Sigmoid colon (tissue), 7 donors: ENCODE data around the gene SLC1A2. TPM values are rescaled to one million over a fixed set of nuclear protein-coding genes. Genes with fewer than 3 reads are reported as not detected.
"Not testable (repeated sequence)": the region's sequence is repeated elsewhere in the genome, so short reads cannot be mapped to it uniquely, and the experiment has no call there.

Experiments used
- DNase-seq: peaks from one replicate; pipeline ENCODE4 v3.0.0-alpha.2; 2019
- H3K27ac ChIP-seq, 4 donors: fragments of 200-600 bp; sonication (generic); one replicate each; pipeline ENCODE4 v1.5.1; 2016 to 2019; ENCODE audit warnings: mild to moderate bottlenecking in 1 of 4
- H3K27me3 ChIP-seq, 3 donors: fragments of 200-600 bp; sonication (generic); one replicate each; pipeline ENCODE4 v1.5.1; 2019; ENCODE audit warnings: mild to moderate bottlenecking in 1 of 3
- H3K36me3 ChIP-seq, 4 donors: fragments of 200-600 bp; sonication (generic); one replicate each; pipeline ENCODE4 v1.5.1; 2016 to 2019
- H3K4me1 ChIP-seq, 4 donors: fragments of 200-600 bp; sonication (generic); one replicate each; pipeline ENCODE4 v1.5.1; 2017 to 2019
- H3K4me3 ChIP-seq, 4 donors: fragments of 200-600 bp; sonication (generic); one replicate each; pipeline ENCODE4 v1.5.1; 2017 to 2019; ENCODE audit warnings: mild to moderate bottlenecking in 2 of 4, moderate library complexity in 1 of 4
- H3K9me3 ChIP-seq, 4 donors: fragments of 200-600 bp in 3 of 4; sonication (generic) in 3 of 4; one replicate each; pipeline versions ENCODE4 v1.5.1 to v1.6.1; 2013 to 2019
- EP300 ChIP-seq, 4 donors: sonication (generic); formaldehyde crosslinking; IDR thresholded peaks; one replicate each; pipeline ENCODE4 v1.6.1; 2017; ENCODE audit warnings: antibody characterized with exemption in 4 of 4
- POLR2A ChIP-seq, 2 donors: fragments of 450-650 bp; IDR thresholded peaks; one replicate each; pipeline ENCODE4 v1.6.1; 2016; ENCODE audit warnings: antibody characterized with exemption in 2 of 2, mild to moderate bottlenecking in 2 of 2, moderate library complexity in 2 of 2
- POLR2AphosphoS5 ChIP-seq, 4 donors: sonication (generic); formaldehyde crosslinking; IDR thresholded peaks; one replicate each; pipeline ENCODE4 v1.6.1; 2017; ENCODE audit warnings: antibody characterized with exemption in 4 of 4
- WGBS, 2 donors: extraction: QIAGEN DNeasy Blood & Tissue Kit; methylation state at CpG; one replicate each; pipeline ENCODE4 v1.1.7; 2013; 5-methylcytosine and 5-hydroxymethylcytosine counted together
- intact Hi-C: fragments of 100-400 bp; cut with DNase I; formaldehyde crosslinking; loops from one replicate; pipeline ENCODE4 v1.15.1; 2023
- polyA plus RNA-seq, 3 donors: library from polyadenylated mRNA; stranded (reverse); fragments of 200-250 nt; gene quantifications; one replicate each; pipeline ENCODE4 v1.2.3, GENCODE V29; 2013
- total RNA-seq, 4 donors: library from RNA; depleted of rRNA; stranded (reverse); fragments of >200 nt; gene quantifications; one replicate each; pipeline ENCODE4 v1.1.0, GENCODE V29; 2016
- TF ChIP-seq, protein P1 (sequence below), 4 experiments: fragments of 450-650 bp in 3 of 4; fragments of 200-600 bp in 1 of 4; IDR thresholded peaks; one replicate each; pipeline ENCODE4 v1.5.1; 2016 to 2019; ENCODE audit warnings: antibody characterized with exemption in 4 of 4, mild to moderate bottlenecking in 3 of 4, moderate library complexity in 2 of 4
- donor health status: healthy with polysubstance abuse.
- donor health status: Bipolar disorder and iron deficiency.
- donor health status: healthy.

The SLC1A2 gene
- total and polyA plus RNA-seq, 7 donors, result 0.14 to 2.2 (median 0.48) TPM; not detected in 1

DNA sequence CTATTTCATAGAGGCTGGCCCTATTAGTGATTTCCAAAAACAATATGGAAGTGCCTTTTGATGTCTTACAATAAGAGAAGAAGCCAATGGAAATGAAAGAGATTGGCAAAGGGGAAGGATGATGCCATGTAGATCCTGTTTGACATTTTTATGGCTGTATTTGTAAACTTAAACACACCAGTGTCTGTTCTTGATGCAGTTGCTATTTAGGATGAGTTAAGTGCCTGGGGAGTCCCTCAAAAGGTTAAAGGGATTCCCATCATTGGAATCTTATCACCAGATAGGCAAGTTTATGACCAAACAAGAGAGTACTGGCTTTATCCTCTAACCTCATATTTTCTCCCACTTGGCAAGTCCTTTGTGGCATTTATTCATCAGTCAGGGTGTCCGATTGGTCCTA, 189.0 kb downstream of the SLC1A2 start:
- Histone ChIP-seq H3K27ac (peak overlapping the region in 2 of 4 donors; percentile 68 to 71), H3K4me3 (no peak overlapping the region), H3K36me3 (peaks cover 0 to 32% (median 9%) of the 10 kb centered on the region in 4 donors), H3K9me3 (no peaks in the 10 kb centered on the region), H3K4me1 (peaks cover 0 to 36% (median 22%) of the 10 kb centered on the region in 4 donors), H3K27me3 (no peaks in the 10 kb centered on the region)
- TF ChIP-seq POLR2AphosphoS5 (IDR thresholded peaks at IDR 0.05) (no peak), EP300 (IDR thresholded peaks at IDR 0.05) (no peak), POLR2A (IDR thresholded peaks at IDR 0.05) (no peak)
- TF ChIP-seq, protein P1, sequence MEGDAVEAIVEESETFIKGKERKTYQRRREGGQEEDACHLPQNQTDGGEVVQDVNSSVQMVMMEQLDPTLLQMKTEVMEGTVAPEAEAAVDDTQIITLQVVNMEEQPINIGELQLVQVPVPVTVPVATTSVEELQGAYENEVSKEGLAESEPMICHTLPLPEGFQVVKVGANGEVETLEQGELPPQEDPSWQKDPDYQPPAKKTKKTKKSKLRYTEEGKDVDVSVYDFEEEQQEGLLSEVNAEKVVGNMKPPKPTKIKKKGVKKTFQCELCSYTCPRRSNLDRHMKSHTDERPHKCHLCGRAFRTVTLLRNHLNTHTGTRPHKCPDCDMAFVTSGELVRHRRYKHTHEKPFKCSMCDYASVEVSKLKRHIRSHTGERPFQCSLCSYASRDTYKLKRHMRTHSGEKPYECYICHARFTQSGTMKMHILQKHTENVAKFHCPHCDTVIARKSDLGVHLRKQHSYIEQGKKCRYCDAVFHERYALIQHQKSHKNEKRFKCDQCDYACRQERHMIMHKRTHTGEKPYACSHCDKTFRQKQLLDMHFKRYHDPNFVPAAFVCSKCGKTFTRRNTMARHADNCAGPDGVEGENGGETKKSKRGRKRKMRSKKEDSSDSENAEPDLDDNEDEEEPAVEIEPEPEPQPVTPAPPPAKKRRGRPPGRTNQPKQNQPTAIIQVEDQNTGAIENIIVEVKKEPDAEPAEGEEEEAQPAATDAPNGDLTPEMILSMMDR (IDR thresholded peaks at IDR 0.05), result no peak
- WGBS, 2 donors, result 96 to 99% methylated on average over 1 of the region's 1 CpG
- DNase-seq, result no peak
- intact Hi-C loops, result loop anchor here (10.0 kb wide), 2 partner anchors 236 to 306 kb away; no protein-coding TSS in a partner anchor

DNA sequence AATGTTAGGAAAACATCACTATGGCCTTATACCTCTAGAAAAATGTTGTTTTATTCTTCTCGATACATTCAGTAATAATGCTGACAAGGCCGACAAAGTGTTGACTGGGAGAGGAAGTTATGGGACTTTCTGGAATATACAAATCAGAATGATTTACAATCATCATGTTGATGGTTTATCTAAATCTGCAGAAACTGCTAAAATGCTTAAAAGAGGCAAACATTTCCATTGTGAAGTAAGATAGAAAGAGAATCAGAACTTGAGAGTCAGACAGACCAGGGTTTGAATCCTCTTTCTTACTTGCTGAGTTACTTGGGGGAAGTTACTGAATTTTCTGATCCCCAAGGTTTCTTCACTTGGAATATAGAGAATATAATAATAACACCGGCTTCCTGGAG, 191.0 kb downstream of the SLC1A2 start:
- TF ChIP-seq EP300 (IDR thresholded peaks at IDR 0.05) (no peak), POLR2AphosphoS5 (IDR thresholded peaks at IDR 0.05) (no peak), POLR2A (IDR thresholded peaks at IDR 0.05) (no peak)
- TF ChIP-seq, protein P1 (IDR thresholded peaks at IDR 0.05), result no peak
- peaks cover 0 to 42% (median 27%) of the 10 kb centered on the region in 4 donors for H3K4me1 ChIP-seq
- peaks cover 0 to 32% (median 16%) of the 10 kb centered on the region in 4 donors for H3K36me3 ChIP-seq
- DNase-seq, result no peak
- intact Hi-C loops, result no loop called here
- peak overlapping the region in 3 of 4 donors; percentile 21 to 58 (median 31) for H3K27ac ChIP-seq
- 82 to 88% methylated on average over 3 of the region's 3 CpGs for WGBS, 2 donors
- H3K27me3 ChIP-seq, result no peaks in the 10 kb centered on the region
- H3K4me3 ChIP-seq, result no peak overlapping the region
- H3K9me3 ChIP-seq, result no peaks in the 10 kb centered on the region

DNA sequence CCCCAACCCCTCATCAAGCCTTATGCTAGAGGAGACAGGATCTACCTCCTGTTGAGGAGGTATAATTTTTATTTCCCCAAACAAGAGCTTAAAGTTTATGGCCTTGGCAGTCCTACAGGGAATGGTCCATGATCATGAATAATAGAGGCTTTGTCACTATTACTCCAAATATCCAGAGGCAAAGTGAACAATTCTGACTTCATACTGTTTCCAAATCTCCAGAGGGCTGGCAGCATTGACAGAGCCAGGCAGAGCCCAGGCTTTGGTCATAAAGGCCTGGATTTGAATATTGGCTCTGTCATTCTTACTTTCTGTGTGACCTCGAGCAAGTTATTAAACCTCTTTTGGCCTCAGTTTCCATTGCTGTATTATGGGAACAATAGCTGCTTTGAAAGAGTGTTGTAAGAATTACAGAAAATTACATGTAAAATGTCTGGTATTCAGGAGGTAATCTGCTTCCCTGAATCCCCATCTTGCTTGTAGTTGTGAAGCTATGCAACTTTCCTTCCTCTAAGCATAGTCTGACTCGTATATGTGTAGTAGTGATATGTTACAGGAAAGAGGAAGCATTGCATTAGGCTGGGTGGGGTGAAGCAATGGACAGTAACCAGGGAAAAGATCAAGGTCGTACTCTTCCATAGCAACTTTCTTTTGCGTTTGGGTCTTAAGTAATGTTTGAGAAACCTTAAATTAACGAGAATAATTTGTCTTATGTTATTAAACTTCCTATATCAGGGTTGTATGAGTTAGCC, 191.6 kb downstream of the SLC1A2 start:
- Histone ChIP-seq H3K27ac (peak overlapping the region in 3 of 4 donors; percentile 24 to 58 (median 31)), H3K4me3 (no peak overlapping the region), H3K9me3 (no peaks in the 10 kb centered on the region), H3K27me3 (no peaks in the 10 kb centered on the region), H3K4me1 (peaks cover 0 to 42% (median 30%) of the 10 kb centered on the region in 4 donors), H3K36me3 (peaks cover 0 to 36% (median 17%) of the 10 kb centered on the region in 4 donors)
- no peak for DNase-seq
- WGBS, 2 donors, result 65 to 78% methylated on average over 5 of the region's 5 CpGs
- TF ChIP-seq, protein P1 (IDR thresholded peaks at IDR 0.05), result no peak
- TF ChIP-seq POLR2AphosphoS5 (IDR thresholded peaks at IDR 0.05), result no peak
- TF ChIP-seq POLR2A (IDR thresholded peaks at IDR 0.05), result no peak
- no peak for TF ChIP-seq EP300 (IDR thresholded peaks at IDR 0.05)
- intact Hi-C loops, result no loop called here

DNA sequence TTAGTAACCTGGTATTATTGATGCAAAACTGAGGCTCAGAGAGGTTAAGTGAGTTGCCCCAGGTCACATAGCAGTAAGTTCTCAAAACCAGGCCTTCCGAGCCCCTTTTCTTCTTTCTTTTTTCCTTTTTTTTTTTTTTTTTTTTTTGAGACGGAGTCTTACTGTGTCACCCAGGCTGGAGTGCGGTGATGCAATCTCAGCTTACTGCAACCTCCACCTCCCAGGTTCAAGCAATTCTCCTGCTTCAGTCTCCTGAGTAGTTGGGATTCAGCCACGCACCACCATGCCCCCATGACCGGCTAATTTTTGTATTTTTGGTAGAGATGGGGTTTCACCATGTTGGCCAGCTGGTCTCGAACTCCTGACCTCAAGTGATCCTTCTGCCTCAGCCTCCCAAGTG, 192.6 kb downstream of the SLC1A2 start:
- Histone ChIP-seq H3K27ac (peak overlapping the region in 3 of 4 donors; percentile 24 to 58 (median 31)), H3K4me1 (peaks cover 0 to 42% (median 30%) of the 10 kb centered on the region in 4 donors), H3K36me3 (peaks cover 0 to 41% (median 17%) of the 10 kb centered on the region in 4 donors)
- 96 to 97% methylated on average over 6 of the region's 6 CpGs for WGBS, 2 donors
- H3K4me3 ChIP-seq, DNase-seq, H3K27me3 ChIP-seq, H3K9me3 ChIP-seq, intact Hi-C loops: not testable (repeated sequence)

DNA sequence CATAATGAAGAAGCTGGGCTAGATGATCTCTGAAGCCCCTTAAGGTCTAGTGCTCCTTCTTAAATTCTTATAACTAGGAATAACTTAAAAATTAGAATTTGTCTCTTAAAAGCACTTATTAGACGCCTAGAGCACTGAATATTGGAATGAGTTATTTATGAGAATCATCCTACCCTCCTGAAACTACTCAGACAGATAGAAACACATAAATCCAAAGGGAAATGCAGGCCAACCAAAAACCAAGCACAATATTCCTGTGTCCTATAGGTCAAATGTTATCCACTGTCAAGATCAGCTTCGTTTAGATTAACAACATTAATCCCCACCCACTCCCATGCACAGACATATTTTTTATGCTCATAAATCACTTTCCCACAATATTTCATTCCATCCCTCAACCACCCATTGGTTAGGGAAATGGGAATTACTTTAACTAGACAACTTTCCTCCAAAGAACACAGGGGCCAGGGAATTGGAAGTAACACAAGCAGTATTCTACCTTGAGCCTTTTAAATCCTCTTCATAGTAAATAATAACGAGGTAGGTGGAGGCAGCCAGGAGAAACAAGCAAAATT, 193.3 kb downstream of the SLC1A2 start:
- DNase-seq, result no peak
- Histone ChIP-seq H3K27ac (peak overlapping the region in 1 of 4 donors; percentile 40), H3K27me3 (no peaks in the 10 kb centered on the region), H3K4me3 (no peak overlapping the region), H3K9me3 (no peaks in the 10 kb centered on the region), H3K4me1 (peaks cover 0 to 47% (median 32%) of the 10 kb centered on the region in 4 donors), H3K36me3 (peaks cover 0 to 42% (median 17%) of the 10 kb centered on the region in 4 donors)
- intact Hi-C loops, result no loop called here
- 65 to 75% methylated on average over 3 of the region's 3 CpGs for WGBS, 2 donors
- no peak for TF ChIP-seq POLR2A (IDR thresholded peaks at IDR 0.05)
- TF ChIP-seq, protein P1 (IDR thresholded peaks at IDR 0.05), result no peak
- no peak for TF ChIP-seq POLR2AphosphoS5 (IDR thresholded peaks at IDR 0.05)
- TF ChIP-seq EP300 (IDR thresholded peaks at IDR 0.05), result no peak
